C4-2B (cell line): ENCODE measurements around the gene PADI1.

Experiments used
- H3K27ac ChIP-seq: fragments of 450-650 bp; 2 replicates; pipeline ENCODE4 v1.5.1; 2017
- CTCF ChIP-seq: fragments of 450-650 bp; conservative IDR thresholded peaks from 2 replicates; pipeline ENCODE4 v1.5.1; 2017; ENCODE audit warnings: mild to moderate bottlenecking
- ZFX ChIP-seq: fragments of 450-650 bp; IDR thresholded peaks from 2 replicates; pipeline ENCODE4 v1.6.1; 2017

The PADI1 gene

DNA sequence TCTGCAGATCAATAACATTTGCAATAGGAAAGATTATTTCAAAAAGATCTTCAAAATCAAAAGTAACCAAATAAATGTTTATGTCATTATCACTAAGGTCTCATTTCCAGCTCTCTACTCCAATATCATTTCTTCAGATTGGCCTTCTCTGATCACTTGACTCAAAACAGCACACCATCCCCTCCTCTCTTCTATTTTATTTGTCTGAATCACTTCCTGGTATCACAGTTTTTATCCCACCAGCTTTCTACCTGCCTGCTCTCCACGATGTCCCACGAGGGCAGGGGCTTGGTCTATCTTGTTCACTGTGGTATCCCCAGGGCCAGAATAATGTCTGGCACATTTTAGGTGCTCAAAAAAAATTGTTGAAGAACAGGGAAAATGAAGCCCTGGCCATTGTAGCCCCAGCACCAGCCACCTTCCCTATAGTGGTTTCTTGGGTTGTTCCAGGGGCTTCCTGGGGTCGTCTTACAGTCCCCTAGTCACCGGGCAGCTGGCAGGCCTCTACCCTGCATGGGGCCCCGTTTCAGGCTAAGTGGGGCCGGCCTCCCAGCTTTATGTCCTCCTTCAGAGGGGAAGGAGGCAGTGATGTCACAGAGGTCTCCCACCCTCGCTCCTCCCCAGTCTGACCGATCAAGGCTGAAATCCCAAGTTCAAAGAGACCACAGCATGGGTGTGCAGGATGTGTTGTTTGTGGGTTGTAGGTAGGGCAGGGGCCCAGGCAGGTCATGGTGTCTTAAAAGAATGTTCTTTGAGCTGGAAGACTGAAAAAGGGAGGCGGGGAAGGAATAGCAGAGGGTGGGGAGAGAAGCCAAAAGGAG lies 3.5 kb upstream of the PADI1 start:
- TF ChIP-seq ZFX (no peak), CTCF (no peak)
- no peak overlapping the region for H3K27ac ChIP-seq

GRCh38 chr1:17205652-17206051 lies 724 bp downstream of the PADI1 start:
- no peak for TF ChIP-seq ZFX
- TF ChIP-seq CTCF = no peak
- no peak overlapping the region for H3K27ac ChIP-seq

DNA sequence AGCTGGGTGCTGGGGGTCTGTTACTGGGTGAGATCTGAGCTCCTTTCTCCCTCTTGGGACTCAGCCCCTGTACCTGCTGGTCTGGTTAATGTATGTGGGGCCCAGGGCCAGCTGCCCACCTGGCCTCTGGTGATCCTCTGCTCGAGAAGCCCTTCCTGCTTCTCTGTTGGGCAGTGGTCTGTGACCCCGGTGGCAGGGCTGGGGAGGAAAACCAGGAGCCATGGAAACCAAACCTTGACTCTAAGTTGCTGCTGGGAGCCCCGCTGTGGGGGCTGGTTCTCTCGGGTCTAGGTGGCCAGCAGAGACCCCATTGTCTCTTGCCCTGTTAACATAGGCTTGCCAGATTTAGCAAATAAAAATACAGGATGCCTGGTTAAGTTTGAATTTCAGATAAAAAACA lies 1.3 kb downstream of the PADI1 start:
- H3K27ac ChIP-seq = no peak overlapping the region
- TF ChIP-seq ZFX (no peak), CTCF (no peak)

- H3K27ac ChIP-seq = no peak overlapping the region
- TF ChIP-seq CTCF (no peak), ZFX (no peak)
These were observed 2.1 kb downstream of the PADI1 start for GRCh38 chr1:17207046-17207445.

DNA sequence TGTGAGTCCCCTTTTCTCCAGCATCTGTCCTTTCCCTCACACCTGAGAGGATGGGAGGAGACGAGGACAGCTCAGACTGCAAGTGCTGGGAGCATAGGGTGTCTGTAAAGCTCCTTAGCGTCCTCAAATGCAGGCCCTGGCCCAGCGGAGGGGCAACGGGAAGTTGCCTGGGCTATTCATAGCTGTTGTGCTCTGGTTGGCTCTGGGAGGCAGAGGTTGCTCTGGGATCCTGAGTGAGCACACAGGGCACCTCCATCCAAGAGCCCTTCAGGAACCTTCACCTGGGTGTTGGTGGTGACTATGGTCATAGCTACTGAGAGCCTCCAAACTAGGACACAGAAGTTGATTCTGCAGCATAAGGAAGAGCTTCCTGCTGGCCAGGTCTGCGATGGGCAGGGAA lies 2.6 kb downstream of the PADI1 start:
- no peak for TF ChIP-seq ZFX
- no peak for TF ChIP-seq CTCF
- no peak overlapping the region for H3K27ac ChIP-seq

- H3K27ac ChIP-seq = no peak overlapping the region
- TF ChIP-seq CTCF (no peak), ZFX (no peak)
These were observed 3.1 kb downstream of the PADI1 start for GRCh38 chr1:17207966-17208418.

DNA sequence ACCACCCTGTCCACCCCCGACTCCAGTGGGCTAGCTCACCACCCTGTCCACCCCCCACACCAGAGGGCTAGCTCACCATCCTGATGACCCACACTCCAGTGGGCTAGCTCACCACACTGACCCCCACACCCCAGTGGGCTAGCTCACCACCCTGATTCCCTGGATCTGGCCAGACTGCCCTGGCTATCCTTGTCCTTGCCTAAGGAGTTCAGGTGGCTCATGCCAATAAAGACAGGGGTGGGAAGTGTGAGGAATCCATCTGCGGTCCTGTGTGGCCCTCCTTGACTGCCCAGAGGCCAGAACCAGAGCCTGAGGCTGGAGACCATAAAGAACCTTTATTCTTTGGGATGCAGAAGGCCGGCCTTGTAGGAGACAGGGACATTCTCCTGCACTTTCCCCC lies 3.6 kb downstream of the PADI1 start:
- no peak overlapping the region for H3K27ac ChIP-seq
- TF ChIP-seq CTCF (no peak), ZFX (no peak)
